ENCODE data around the gene EPHB2. TPM values are rescaled to one million over a fixed set of nuclear protein-coding genes. Genes with fewer than 3 reads are reported as not detected.

Gene EPHB2
- total RNA-seq: 22.4 and 97.9 TPM in 2 replicates

GRCh38 chr1:22710701-22711049 is at the start of gene EPHB2:
Gene EPHB2 (plus strand): TSS chr1:22710839. CDS start chr1:22710983, 144 bp downstream.

Other genes starting within 250 kb of the EPHB2 start
- not detected in 2 replicates for gene EPHA8, start 147.3 kb upstream of the EPHB2 start, total RNA-seq
- not detected in 2 replicates for gene C1QA, start 74.2 kb upstream of the EPHB2 start, total RNA-seq
- gene C1QC, start 67.2 kb upstream of the EPHB2 start, total RNA-seq: not detected in 2 replicates
- not detected in 2 replicates for gene C1QB, start 57.6 kb upstream of the EPHB2 start, total RNA-seq

Data from epithelial cell of alveolus of lung (primary cell).